OCI-M1 (cell line): ENCODE measurements around the gene CACNA2D1.
A peak's percentile ranks its signal among the peaks of the same experiment; 100 is the strongest.
"Not testable (repeated sequence)": the region's sequence is repeated elsewhere in the genome, so short reads cannot be mapped to it uniquely, and the experiment has no call there.

Source experiments
- DNase-seq: peaks from one replicate; lab custom pipeline; 2025; lab: John Stamatoyannopoulos, UW

The CACNA2D1 gene

GRCh38 chr7:82166260-82167015 is 277.1 kb downstream of the CACNA2D1 start:
- DNase-seq: no peak

GRCh38 chr7:82164813-82165212 is 278.8 kb downstream of the CACNA2D1 start:
- peak; percentile 29 for DNase-seq

GRCh38 chr7:82164410-82164809 is 279.2 kb downstream of the CACNA2D1 start:
- no peak for DNase-seq

GRCh38 chr7:82163586-82163985 is 280.0 kb downstream of the CACNA2D1 start:
- no peak for DNase-seq

GRCh38 chr7:82162289-82162688 is 281.3 kb downstream of the CACNA2D1 start:
- no peak for DNase-seq

GRCh38 chr7:82158327-82158726 is 285.2 kb downstream of the CACNA2D1 start:
- no peak for DNase-seq

GRCh38 chr7:82156893-82157292 is 286.7 kb downstream of the CACNA2D1 start:
- no peak for DNase-seq

GRCh38 chr7:82156168-82156567 is 287.4 kb downstream of the CACNA2D1 start:
- DNase-seq: no peak

GRCh38 chr7:82154728-82155127 is 288.8 kb downstream of the CACNA2D1 start:
- no peak for DNase-seq

GRCh38 chr7:82153776-82154175 is 289.8 kb downstream of the CACNA2D1 start:
- DNase-seq: no peak

GRCh38 chr7:82152858-82153257 is 290.7 kb downstream of the CACNA2D1 start:
- no peak for DNase-seq

GRCh38 chr7:82146491-82146890 is 297.1 kb downstream of the CACNA2D1 start:
- no peak for DNase-seq

- no peak for DNase-seq
Observed at GRCh38 chr7:82142263-82142864, 301.2 kb downstream of the CACNA2D1 start.

- DNase-seq: no peak
Observed at GRCh38 chr7:82141427-82141826, 302.1 kb downstream of the CACNA2D1 start.

- not testable (repeated sequence) for DNase-seq
Observed at GRCh38 chr7:82140608-82141007, 303.0 kb downstream of the CACNA2D1 start.

GRCh38 chr7:82131215-82131614 is 312.4 kb downstream of the CACNA2D1 start:
- DNase-seq: no peak

- DNase-seq: no peak
Observed at GRCh38 chr7:82129091-82129490, 314.5 kb downstream of the CACNA2D1 start.

- no peak for DNase-seq
Observed at GRCh38 chr7:82128546-82128945, 315.0 kb downstream of the CACNA2D1 start.

GRCh38 chr7:82126576-82126975 is 317.0 kb downstream of the CACNA2D1 start:
- no peak for DNase-seq

- DNase-seq: no peak
Observed at GRCh38 chr7:82124445-82124844, 319.1 kb downstream of the CACNA2D1 start.

GRCh38 chr7:82122275-82122674 is 321.3 kb downstream of the CACNA2D1 start:
- no peak for DNase-seq

- no peak for DNase-seq
Observed at GRCh38 chr7:82114237-82114636, 329.3 kb downstream of the CACNA2D1 start.

- DNase-seq: no peak
Observed at GRCh38 chr7:82110146-82110840, 333.3 kb downstream of the CACNA2D1 start.
